GM19324 (cell line): ENCODE measurements around the gene BMAL1.
"Not testable (repeated sequence)": the region's sequence is repeated elsewhere in the genome, so short reads cannot be mapped to it uniquely, and the experiment has no call there.

Experiments
- ATAC-seq: cut with Tn5 transposase; IDR thresholded peaks from one replicate; pipeline ENCODE4 v1.9.1; 2021; ENCODE audit warnings: mild to moderate bottlenecking, moderate library complexity; ENCODE audit not compliant: unreplicated experiment, low FRiP score

Gene BMAL1

GRCh38 chr11:13436836-13437235, 159.2 kb downstream of the BMAL1 start:
- ATAC-seq, result not testable (repeated sequence)
